ENCODE results near the gene PHAF1.

GRCh38 chr16:67173808-67174705 lies 64.3 kb downstream of the PHAF1 start:
- TF ChIP-seq CTCF (IDR thresholded peaks at IDR 0.05; ENCODE audit: low read depth, low read length, missing input control) = peak; percentile 18
- TF ChIP-seq RAD21 (IDR thresholded peaks at IDR 0.05) = peak in 1 of 2 donors; percentile 52
- TF ChIP-seq, protein P1, sequence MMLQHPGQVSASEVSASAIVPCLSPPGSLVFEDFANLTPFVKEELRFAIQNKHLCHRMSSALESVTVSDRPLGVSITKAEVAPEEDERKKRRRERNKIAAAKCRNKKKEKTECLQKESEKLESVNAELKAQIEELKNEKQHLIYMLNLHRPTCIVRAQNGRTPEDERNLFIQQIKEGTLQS (IDR thresholded peaks at IDR 0.05) = no peak
- TF ChIP-seq MAX (IDR thresholded peaks at IDR 0.05) = no peak
- TF ChIP-seq TAF1 (conservative IDR thresholded peaks at IDR 0.05) = no peak
- TF ChIP-seq YY1 (IDR thresholded peaks at IDR 0.05) = peak; percentile 82
- TF ChIP-seq FOXA1 (IDR thresholded peaks at IDR 0.05) = no peak
- TF ChIP-seq REST (IDR thresholded peaks at IDR 0.05) = peak; percentile 49
- peak; percentile 87 for TF ChIP-seq SP1 (IDR thresholded peaks at IDR 0.05)
- peak; percentile 48 to 51 for TF ChIP-seq RXRA (IDR thresholded peaks at IDR 0.05)
- TF ChIP-seq JUND (IDR thresholded peaks at IDR 0.05) = no peak
- TF ChIP-seq EGR1 (IDR thresholded peaks at IDR 0.05; ENCODE audit: low read depth in 2 of 2) = no peak
- no peak for TF ChIP-seq NR2F2 (IDR thresholded peaks at IDR 0.05)
